ENCODE data around the gene F7.

The F7 gene

DNA sequence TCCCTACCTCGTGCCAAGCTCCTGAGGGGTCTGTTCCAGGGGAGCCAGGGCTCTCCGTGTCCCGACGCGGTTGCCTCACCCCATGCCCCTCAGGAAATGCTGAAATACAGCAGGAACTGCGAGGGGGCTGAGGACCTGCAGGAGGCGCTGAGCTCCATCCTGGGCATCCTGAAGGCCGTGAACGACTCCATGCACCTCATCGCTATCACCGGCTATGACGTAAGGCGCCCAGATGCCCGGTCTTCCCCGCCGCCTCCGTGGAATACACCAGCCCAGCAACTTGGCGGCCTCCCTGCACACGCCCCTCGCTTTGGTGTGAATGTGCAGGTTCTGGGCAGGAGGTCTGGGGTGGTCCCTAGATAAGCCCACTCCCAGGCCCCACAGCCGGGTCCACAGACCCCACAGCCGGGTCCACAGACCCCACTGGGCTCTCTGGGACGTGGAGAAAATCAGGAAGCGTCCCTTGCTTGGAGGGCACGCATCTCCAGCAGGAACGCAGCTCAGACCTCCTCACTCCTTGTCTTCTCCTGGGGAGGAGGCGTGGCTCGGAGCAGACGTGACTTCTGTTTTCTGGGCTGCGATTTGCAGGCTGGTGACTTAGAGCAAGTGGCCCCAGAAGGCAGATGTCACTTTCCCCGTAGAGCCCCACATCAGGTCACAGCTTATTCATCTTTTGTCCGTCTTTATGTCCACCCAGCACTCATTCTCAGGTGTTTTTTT lies 19.4 kb upstream of the F7 start:
- TF ChIP-seq, protein P1, sequence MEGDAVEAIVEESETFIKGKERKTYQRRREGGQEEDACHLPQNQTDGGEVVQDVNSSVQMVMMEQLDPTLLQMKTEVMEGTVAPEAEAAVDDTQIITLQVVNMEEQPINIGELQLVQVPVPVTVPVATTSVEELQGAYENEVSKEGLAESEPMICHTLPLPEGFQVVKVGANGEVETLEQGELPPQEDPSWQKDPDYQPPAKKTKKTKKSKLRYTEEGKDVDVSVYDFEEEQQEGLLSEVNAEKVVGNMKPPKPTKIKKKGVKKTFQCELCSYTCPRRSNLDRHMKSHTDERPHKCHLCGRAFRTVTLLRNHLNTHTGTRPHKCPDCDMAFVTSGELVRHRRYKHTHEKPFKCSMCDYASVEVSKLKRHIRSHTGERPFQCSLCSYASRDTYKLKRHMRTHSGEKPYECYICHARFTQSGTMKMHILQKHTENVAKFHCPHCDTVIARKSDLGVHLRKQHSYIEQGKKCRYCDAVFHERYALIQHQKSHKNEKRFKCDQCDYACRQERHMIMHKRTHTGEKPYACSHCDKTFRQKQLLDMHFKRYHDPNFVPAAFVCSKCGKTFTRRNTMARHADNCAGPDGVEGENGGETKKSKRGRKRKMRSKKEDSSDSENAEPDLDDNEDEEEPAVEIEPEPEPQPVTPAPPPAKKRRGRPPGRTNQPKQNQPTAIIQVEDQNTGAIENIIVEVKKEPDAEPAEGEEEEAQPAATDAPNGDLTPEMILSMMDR (IDR thresholded peaks at IDR 0.05; ENCODE audit: insufficient read depth, low read length, poor library complexity, severe bottlenecking), result no peak
- H3K4me3 ChIP-seq (replicated peaks; ENCODE audit: low read depth, low read length), result no peak overlapping the region
- no peaks in the 10 kb centered on the region for H3K36me3 ChIP-seq (ENCODE audit: control insufficient read depth, insufficient read depth, low read length)
- no peak for DNase-seq (ENCODE audit: extremely low read depth, insufficient read length)
- no peaks in the 10 kb centered on the region for H3K27me3 ChIP-seq (replicated peaks; ENCODE audit: control insufficient read depth, insufficient read depth, low read length)

- TF ChIP-seq, protein P1 (IDR thresholded peaks at IDR 0.05; ENCODE audit: insufficient read depth, low read length, poor library complexity, severe bottlenecking), result no peak
- DNase-seq (ENCODE audit: extremely low read depth, insufficient read length), result no peak
- no peaks in the 10 kb centered on the region for H3K36me3 ChIP-seq (ENCODE audit: control insufficient read depth, insufficient read depth, low read length)
- no peak overlapping the region for H3K4me3 ChIP-seq (replicated peaks; ENCODE audit: low read depth, low read length)
- H3K27me3 ChIP-seq (replicated peaks; ENCODE audit: control insufficient read depth, insufficient read depth, low read length), result no peaks in the 10 kb centered on the region
Measured at GRCh38 chr13:113086991-113087922, 18.3 kb upstream of the F7 start.

DNA sequence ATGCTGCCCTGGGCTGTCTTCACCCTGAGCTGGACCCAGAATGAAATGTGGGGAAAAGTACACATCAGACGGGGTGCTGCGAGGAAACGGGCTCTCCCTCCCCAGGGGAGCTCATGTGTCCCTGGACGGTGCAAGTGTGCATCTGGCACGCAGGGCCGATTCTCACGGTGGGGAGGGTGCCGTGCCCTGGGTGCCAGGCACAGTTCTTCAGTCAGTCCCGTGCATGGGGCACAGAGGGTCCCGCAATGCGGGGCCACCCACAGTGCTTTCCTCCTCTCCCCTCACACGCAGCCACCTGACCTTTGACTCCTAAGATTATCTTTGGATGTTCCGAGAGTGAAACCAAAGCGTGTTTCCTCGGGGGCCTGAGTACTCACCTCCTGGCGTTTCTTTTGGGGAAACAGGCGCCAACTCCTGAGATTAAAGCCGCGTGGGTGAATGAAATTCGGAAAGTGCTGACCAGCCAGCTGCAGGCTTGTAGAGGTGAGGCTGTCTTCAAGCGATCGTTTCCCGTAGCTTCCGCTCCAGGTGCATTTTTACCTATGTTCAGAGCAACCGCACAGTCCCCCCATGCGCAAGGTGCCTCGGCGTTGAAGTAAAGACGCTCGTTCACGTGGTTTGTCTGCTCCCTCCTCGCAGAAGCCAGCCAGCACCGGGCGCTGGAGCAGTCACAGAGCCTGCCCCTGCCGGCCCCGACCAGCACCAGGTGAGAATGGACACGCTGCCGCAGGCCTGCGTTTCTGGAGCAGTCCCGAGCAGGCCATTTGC lies 17.5 kb upstream of the F7 start:
- Histone ChIP-seq H3K27me3 (replicated peaks; ENCODE audit: control insufficient read depth, insufficient read depth, low read length) (no peaks in the 10 kb centered on the region), H3K36me3 (ENCODE audit: control insufficient read depth, insufficient read depth, low read length) (no peaks in the 10 kb centered on the region), H3K4me3 (replicated peaks; ENCODE audit: low read depth, low read length) (no peak overlapping the region)
- DNase-seq (ENCODE audit: extremely low read depth, insufficient read length), result no peak
- TF ChIP-seq, protein P1 (IDR thresholded peaks at IDR 0.05; ENCODE audit: insufficient read depth, low read length, poor library complexity, severe bottlenecking), result no peak

GRCh38 chr13:113088691-113089020 lies 16.9 kb upstream of the F7 start:
- no peaks in the 10 kb centered on the region for H3K27me3 ChIP-seq (replicated peaks; ENCODE audit: control insufficient read depth, insufficient read depth, low read length)
- DNase-seq (ENCODE audit: extremely low read depth, insufficient read length), result no peak
- no peak overlapping the region for H3K4me3 ChIP-seq (replicated peaks; ENCODE audit: low read depth, low read length)
- TF ChIP-seq, protein P1 (IDR thresholded peaks at IDR 0.05; ENCODE audit: insufficient read depth, low read length, poor library complexity, severe bottlenecking), result no peak
- H3K36me3 ChIP-seq (ENCODE audit: control insufficient read depth, insufficient read depth, low read length), result no peaks in the 10 kb centered on the region

DNA sequence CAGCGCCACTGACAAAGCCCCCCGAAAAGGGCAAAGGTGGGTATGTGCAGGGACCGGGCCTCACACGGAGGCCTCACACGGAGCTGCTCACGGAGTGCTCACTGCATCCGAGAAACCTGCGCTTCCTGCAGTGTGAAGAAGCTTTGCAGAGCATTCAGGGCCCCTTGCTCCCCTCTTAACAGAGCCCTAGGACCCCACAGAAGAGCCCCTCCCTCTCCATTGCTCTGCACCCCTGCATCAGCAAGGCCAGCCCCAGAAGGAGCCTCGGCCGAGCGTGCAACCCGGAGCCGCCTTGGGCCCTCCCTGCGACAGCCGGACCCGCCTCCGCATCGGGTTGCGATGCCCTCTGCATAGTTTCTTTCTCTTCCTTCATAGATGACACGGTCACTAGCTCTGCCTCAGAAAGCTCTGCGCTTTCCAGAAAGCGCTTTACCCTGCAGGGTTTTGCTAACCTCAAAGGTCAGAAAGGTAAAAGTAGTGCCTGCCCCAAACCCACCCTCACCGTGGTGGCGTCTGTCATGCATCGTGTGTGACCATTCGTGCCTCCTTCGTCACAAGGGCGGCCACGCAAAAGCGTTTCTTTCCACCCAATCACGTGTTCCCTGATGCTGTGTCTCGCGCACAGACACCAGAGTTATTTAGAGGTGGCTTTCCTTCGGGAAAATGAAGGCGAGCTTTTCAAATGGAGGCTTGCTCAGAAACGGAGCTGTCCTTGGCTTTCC lies 15.7 kb upstream of the F7 start:
- H3K27me3 ChIP-seq (replicated peaks; ENCODE audit: control insufficient read depth, insufficient read depth, low read length), result no peaks in the 10 kb centered on the region
- no peak for DNase-seq (ENCODE audit: extremely low read depth, insufficient read length)
- H3K36me3 ChIP-seq (ENCODE audit: control insufficient read depth, insufficient read depth, low read length), result no peaks in the 10 kb centered on the region
- TF ChIP-seq, protein P1 (IDR thresholded peaks at IDR 0.05; ENCODE audit: insufficient read depth, low read length, poor library complexity, severe bottlenecking), result no peak
- H3K4me3 ChIP-seq (replicated peaks; ENCODE audit: low read depth, low read length), result no peak overlapping the region
